H9 (cell line): Measurements from ENCODE around the gene VDR. TPM values are rescaled to one million over a fixed set of nuclear protein-coding genes. Genes with fewer than 3 reads are reported as not detected.

Experiments used
- DNase-seq: peaks from one replicate; pipeline ENCODE4 v3.0.0-alpha.2; 2017
- H2AFZ ChIP-seq: one replicate; pipeline ENCODE4 v1.6.1; 2013; ENCODE audit warnings: mild to moderate bottlenecking, low read length, control low read depth, moderate library complexity
- H2AK5ac ChIP-seq: 2 replicates; pipeline ENCODE4 v1.6.1; 2013; ENCODE audit warnings: low read length, control low read depth, mixed read lengths; ENCODE audit not compliant: insufficient read length
- H2BK120ac ChIP-seq: one replicate; pipeline ENCODE4 v1.6.1; 2013; ENCODE audit warnings: low read depth, mild to moderate bottlenecking, low read length, control low read depth, inconsistent platforms; ENCODE audit not compliant: poor library complexity, severe bottlenecking
- H2BK12ac ChIP-seq: 2 replicates; pipeline ENCODE4 v1.6.1; 2013; ENCODE audit warnings: low read length, control low read depth, mixed read lengths, low read depth; ENCODE audit not compliant: insufficient read length
- H2BK15ac ChIP-seq: 2 replicates; pipeline ENCODE4 v1.6.1; 2013; ENCODE audit warnings: low read depth, low read length, control low read depth
- H2BK20ac ChIP-seq: one replicate; pipeline ENCODE4 v1.6.1; 2013; ENCODE audit warnings: low read depth, mild to moderate bottlenecking, low read length, control low read depth, inconsistent platforms; ENCODE audit not compliant: poor library complexity, severe bottlenecking
- H2BK5ac ChIP-seq: 2 replicates; pipeline ENCODE4 v1.6.1; 2013; ENCODE audit warnings: low read length, control low read depth, mixed read lengths; ENCODE audit not compliant: insufficient read length
- H3K14ac ChIP-seq: 2 replicates; pipeline ENCODE4 v1.6.1; 2013; ENCODE audit warnings: low read length, control low read depth; ENCODE audit not compliant: insufficient read depth
- H3K18ac ChIP-seq: 2 replicates; pipeline ENCODE4 v1.6.1; 2013; ENCODE audit warnings: low read depth, mild to moderate bottlenecking, mixed read lengths, low read length, control low read depth; ENCODE audit not compliant: insufficient read length
- H3K23ac ChIP-seq: 2 replicates; pipeline ENCODE4 v1.6.1; 2013; ENCODE audit warnings: low read length, control low read depth, mixed read lengths, low read depth; ENCODE audit not compliant: insufficient read length
- H3K23me2 ChIP-seq: 2 replicates; pipeline ENCODE4 v1.6.1; 2013; ENCODE audit warnings: low read depth, mild to moderate bottlenecking, mixed read lengths, low read length, control low read depth; ENCODE audit not compliant: insufficient read length, poor library complexity, severe bottlenecking
- H3K27ac ChIP-seq: 2 replicates; pipeline ENCODE4 v1.5.1; 2013; ENCODE audit warnings: low read length, control low read depth, mixed read lengths, low read depth; ENCODE audit not compliant: insufficient read length
- H3K27me3 ChIP-seq: 2 replicates; pipeline ENCODE4 v1.6.1; 2013; ENCODE audit warnings: low read length, control low read depth, inconsistent platforms; ENCODE audit not compliant: insufficient read depth
- H3K4ac ChIP-seq: 2 replicates; pipeline ENCODE4 v1.6.1; 2013; ENCODE audit warnings: low read depth, mild to moderate bottlenecking, control low read depth, inconsistent platforms, low read length, moderate library complexity
- H3K4me1 ChIP-seq: 2 replicates; pipeline ENCODE4 v1.6.1; 2013; ENCODE audit warnings: low read length, control low read depth, inconsistent platforms; ENCODE audit not compliant: insufficient read depth
- H3K4me2 ChIP-seq: 2 replicates; pipeline ENCODE4 v1.6.1; 2013; ENCODE audit warnings: low read length, control low read depth, mixed read lengths; ENCODE audit not compliant: insufficient read length, insufficient read depth
- H3K56ac ChIP-seq: 2 replicates; pipeline ENCODE4 v1.6.1; 2013; ENCODE audit warnings: low read depth, mild to moderate bottlenecking, mixed read lengths, low read length, control low read depth; ENCODE audit not compliant: insufficient read length
- H3K79me1 ChIP-seq: 2 replicates; pipeline ENCODE4 v1.6.1; 2013; ENCODE audit warnings: low read depth, mild to moderate bottlenecking, moderate library complexity, low read length, control low read depth, inconsistent platforms; ENCODE audit not compliant: insufficient read depth, poor library complexity, severe bottlenecking
- H3K79me2 ChIP-seq: 2 replicates; pipeline ENCODE4 v1.6.1; 2013; ENCODE audit warnings: low read length, control low read depth, inconsistent platforms; ENCODE audit not compliant: insufficient read depth
- H3K9ac ChIP-seq: 2 replicates; pipeline ENCODE4 v1.6.1; 2013; ENCODE audit warnings: low read length, control low read depth, mixed read lengths; ENCODE audit not compliant: insufficient read length; ENCODE audit errors: extremely low read depth
- H3K9me3 ChIP-seq: one replicate; pipeline ENCODE4 v1.6.1; 2013; ENCODE audit warnings: low read depth, low read length, inconsistent platforms; ENCODE audit not compliant: control insufficient read depth
- H3T11ph ChIP-seq: one replicate; pipeline ENCODE4 v1.6.1; 2013; ENCODE audit warnings: mild to moderate bottlenecking, low read length, control low read depth, inconsistent platforms
- H4K20me1 ChIP-seq: one replicate; pipeline ENCODE4 v1.6.1; 2013; ENCODE audit not compliant: control insufficient read depth, insufficient read length, insufficient read depth
- H4K5ac ChIP-seq: 2 replicates; pipeline ENCODE4 v1.6.1; 2013; ENCODE audit warnings: low read depth, mild to moderate bottlenecking, mixed read lengths, low read length, control low read depth; ENCODE audit not compliant: insufficient read length
- H4K8ac ChIP-seq: replicated peaks from 2 replicates; pipeline ENCODE4 v1.6.1; 2013; ENCODE audit warnings: low read length, control low read depth, mixed read lengths, low read depth; ENCODE audit not compliant: insufficient read length
- H4K91ac ChIP-seq: 2 replicates; pipeline ENCODE4 v1.6.1; 2013; ENCODE audit warnings: low read depth, mild to moderate bottlenecking, moderate library complexity, mixed read lengths, low read length, control low read depth; ENCODE audit not compliant: insufficient read length
- H3K27ac Mint-ChIP-seq, 3 experiments: 2 replicates in 2 of 3; 3 replicates in 1 of 3; pipeline ENCODE4 v1.8.0; 2020 to 2021; ENCODE audit warnings: mixed read lengths in 3 of 3, mild to moderate bottlenecking in 1 of 3, moderate library complexity in 1 of 3
- H3K27me3 Mint-ChIP-seq: 2 replicates; pipeline ENCODE4 v1.8.0; 2021; ENCODE audit warnings: low read depth, mild to moderate bottlenecking, moderate library complexity, mixed read lengths
- H3K36me3 Mint-ChIP-seq, 3 experiments: 2 replicates in 2 of 3; 3 replicates in 1 of 3; pipeline ENCODE4 v1.8.0; 2020 to 2021; ENCODE audit warnings: low read depth in 3 of 3, mixed read lengths in 3 of 3; ENCODE audit not compliant: insufficient read depth in 1 of 3
- H3K4me1 Mint-ChIP-seq, 2 experiments: 2 replicates each; pipeline ENCODE4 v1.8.0; 2020; ENCODE audit warnings: mixed read lengths in 2 of 2
- H3K4me3 Mint-ChIP-seq, 2 experiments: 2 replicates in 1 of 2; 3 replicates in 1 of 2; pipeline ENCODE4 v1.8.0; 2020 to 2021; ENCODE audit warnings: mild to moderate bottlenecking in 2 of 2, mixed read lengths in 2 of 2, moderate library complexity in 1 of 2
- H3K9me3 Mint-ChIP-seq, 2 experiments: 2 replicates in 1 of 2; 3 replicates in 1 of 2; pipeline ENCODE4 v1.8.0; 2020; ENCODE audit warnings: mild to moderate bottlenecking in 2 of 2, mixed read lengths in 2 of 2, moderate library complexity in 1 of 2
- CTCF ChIP-seq: fragments of 200-600 bp; sonication (generic); conservative IDR thresholded peaks from 3 replicates; pipeline ENCODE4 v1.8.0; 2021; ENCODE audit warnings: antibody characterized with exemption, mild to moderate bottlenecking
- WGBS: extraction: QIAGEN DNeasy Blood & Tissue Kit; methylation state at CpG from one replicate; pipeline ENCODE4 v1.1.7; 2013; ENCODE audit warnings: missing lambda C conversion rate, low lambda C conversion rate, mixed read lengths; ENCODE audit not compliant: insufficient read length; ENCODE audit errors: extremely low coverage; 5-methylcytosine and 5-hydroxymethylcytosine counted together
- total RNA-seq: library from RNA; stranded (reverse); gene quantifications from 2 replicates; pipeline ENCODE4 v1.2.1, GENCODE V29; 2021

VDR gene
- total RNA-seq, 1 experiment from 2014 or later: 0.61 TPM

GRCh38 chr12:47829584-47829983 is 75.2 kb downstream of the VDR start:
- Histone ChIP-seq H2BK5ac (no peak overlapping the region), H2BK120ac (no peak overlapping the region), H3T11ph (no peak overlapping the region), H4K20me1 (no peaks in the 10 kb centered on the region), H2AFZ (no peak overlapping the region), H4K91ac (no peak overlapping the region), H4K5ac (no peak overlapping the region), H3K79me1 (no peaks in the 10 kb centered on the region), H2BK12ac (no peak overlapping the region), H3K4ac (no peak overlapping the region), H3K56ac (no peak overlapping the region), H2AK5ac (no peak overlapping the region), H3K27me3 (no peaks in the 10 kb centered on the region), H3K9me3 (no peaks in the 10 kb centered on the region), H2BK15ac (no peak overlapping the region), H3K23ac (no peak overlapping the region), H3K27ac (no peak overlapping the region), H3K18ac (no peak overlapping the region), H3K4me1 (0 out of 2 replicates have a peak, but pooled peaks cover 7% of the 10 kb centered on the region), H3K9ac (no peak overlapping the region), H3K14ac (no peak overlapping the region), H2BK20ac (no peak overlapping the region), H3K79me2 (no peaks in the 10 kb centered on the region), H4K8ac (no peak overlapping the region), H3K23me2 (no peaks in the 10 kb centered on the region), H3K4me2 (peak overlapping the region; percentile 4)
- peaks cover 26 to 40% of the 10 kb centered on the region in 2 experiments for H3K4me1 Mint-ChIP-seq
- no peaks in the 10 kb centered on the region; the same call in 1 of the 2 replicates for H3K27me3 Mint-ChIP-seq
- H3K36me3 Mint-ChIP-seq: no peaks in the 10 kb centered on the region
- H3K9me3 Mint-ChIP-seq: no peaks in the 10 kb centered on the region; a peak in 2 of 5 replicates
- no peak for DNase-seq
- no peak overlapping the region for H3K4me3 Mint-ChIP-seq
- no peak for TF ChIP-seq CTCF
- WGBS: no CpG with 5 or more reads among the region's 4 CpGs
- H3K27ac Mint-ChIP-seq: no peak overlapping the region
